IPS DF 6.9 (cell line): ENCODE results near the gene KCNQ4.
A peak's percentile ranks its signal among the peaks of the same experiment; 100 is the strongest.

Source experiments
- DNase-seq: peaks from one replicate; pipeline ENCODE4 v3.0.0-alpha.2; 2013; ENCODE audit warnings: low read depth, low spot score
- H3K27ac ChIP-seq: one replicate; pipeline ENCODE4 v1.5.1; 2013; ENCODE audit warnings: low read length, control low read depth
- H3K27me3 ChIP-seq: 2 replicates; pipeline ENCODE4 v1.6.1; 2013; ENCODE audit warnings: mild to moderate bottlenecking, low read length; ENCODE audit not compliant: control insufficient read depth, insufficient read depth
- H3K36me3 ChIP-seq: 2 replicates; pipeline ENCODE4 v1.6.1; 2013; ENCODE audit warnings: low read length; ENCODE audit not compliant: control insufficient read depth, insufficient read depth
- H3K4me1 ChIP-seq: 2 replicates; pipeline ENCODE4 v1.6.1; 2013; ENCODE audit warnings: low read length; ENCODE audit not compliant: control insufficient read depth, insufficient read depth
- H3K4me3 ChIP-seq: 2 replicates; pipeline ENCODE4 v1.5.1; 2013; ENCODE audit warnings: mild to moderate bottlenecking, low read length
- H3K9me3 ChIP-seq: 2 replicates; pipeline ENCODE4 v1.6.1; 2013; ENCODE audit warnings: low read length, inconsistent platforms; ENCODE audit not compliant: control insufficient read depth, insufficient read depth
- WGBS: extraction: QIAGEN DNeasy Blood & Tissue Kit; methylation state at CpG from one replicate; pipeline ENCODE4 v1.1.7; 2013; ENCODE audit warnings: mixed read lengths, missing lambda C conversion rate; ENCODE audit not compliant: insufficient read length, insufficient coverage; 5-methylcytosine and 5-hydroxymethylcytosine counted together

The KCNQ4 gene

GRCh38 chr1:40870135-40870728 lies 86.6 kb downstream of the KCNQ4 start:
- H3K27me3 ChIP-seq = no peaks in the 10 kb centered on the region
- H3K4me1 ChIP-seq = no peaks in the 10 kb centered on the region
- no peaks in the 10 kb centered on the region for H3K9me3 ChIP-seq
- H3K36me3 ChIP-seq = no peaks in the 10 kb centered on the region
- no CpG with 5 or more reads among the region's 2 CpGs for WGBS
- no peak for DNase-seq
- H3K27ac ChIP-seq = no peak overlapping the region
- H3K4me3 ChIP-seq = no peak overlapping the region

GRCh38 chr1:40872276-40872675 lies 88.7 kb downstream of the KCNQ4 start:
- no peaks in the 10 kb centered on the region for H3K4me1 ChIP-seq
- DNase-seq = no peak
- no CpG with 5 or more reads among the region's 3 CpGs for WGBS

GRCh38 chr1:40873863-40874472 lies 90.4 kb downstream of the KCNQ4 start:
- Histone ChIP-seq H3K27ac (no peak overlapping the region), H3K9me3 (no peaks in the 10 kb centered on the region), H3K27me3 (no peaks in the 10 kb centered on the region), H3K4me3 (no peak overlapping the region), H3K4me1 (peaks cover 2% of the 10 kb centered on the region; the same call in 1 of the 2 replicates), H3K36me3 (no peaks in the 10 kb centered on the region)
- DNase-seq = no peak
- WGBS = no CpG with 5 or more reads among the region's 7 CpGs

More at GRCh38 chr1:40872276-40872675, 88.7 kb downstream of the KCNQ4 start:
- no peak overlapping the region for H3K4me3 ChIP-seq
- H3K36me3 ChIP-seq = no peaks in the 10 kb centered on the region
- H3K9me3 ChIP-seq = no peaks in the 10 kb centered on the region
- H3K27me3 ChIP-seq = no peaks in the 10 kb centered on the region
- no peak overlapping the region for H3K27ac ChIP-seq

GRCh38 chr1:40876436-40876761 lies 92.8 kb downstream of the KCNQ4 start:
- Histone ChIP-seq H3K36me3 (no peaks in the 10 kb centered on the region), H3K27me3 (no peaks in the 10 kb centered on the region), H3K4me1 (peaks cover 5% of the 10 kb centered on the region), H3K9me3 (no peaks in the 10 kb centered on the region), H3K27ac (no peak overlapping the region), H3K4me3 (no peak overlapping the region)
- no peak for DNase-seq
- WGBS = no CpG with 5 or more reads among the region's 2 CpGs

- Histone ChIP-seq H3K27me3 (no peaks in the 10 kb centered on the region), H3K9me3 (no peaks in the 10 kb centered on the region), H3K4me1 (peaks cover 5% of the 10 kb centered on the region), H3K4me3 (no peak overlapping the region), H3K27ac (no peak overlapping the region), H3K36me3 (no peaks in the 10 kb centered on the region)
- no CpG with 5 or more reads among the region's 1 CpG for WGBS
- DNase-seq = no peak
Measured at GRCh38 chr1:40876891-40877290, 93.3 kb downstream of the KCNQ4 start.

GRCh38 chr1:40877698-40878097 lies 94.1 kb downstream of the KCNQ4 start:
- DNase-seq = no peak
- Histone ChIP-seq H3K27ac (no peak overlapping the region), H3K4me3 (no peak overlapping the region), H3K36me3 (no peaks in the 10 kb centered on the region), H3K9me3 (no peaks in the 10 kb centered on the region), H3K27me3 (no peaks in the 10 kb centered on the region), H3K4me1 (peaks cover 5% of the 10 kb centered on the region)
- WGBS = no CpG with 5 or more reads among the region's 4 CpGs

- H3K27me3 ChIP-seq = peaks cover 4% of the 10 kb centered on the region; the same call in 1 of the 2 replicates
- no CpG with 5 or more reads among the region's 2 CpGs for WGBS
- DNase-seq = no peak
- no peaks in the 10 kb centered on the region for H3K36me3 ChIP-seq
- no peaks in the 10 kb centered on the region for H3K9me3 ChIP-seq
- H3K27ac ChIP-seq = no peak overlapping the region
- no peak overlapping the region for H3K4me3 ChIP-seq
- peaks cover 5% of the 10 kb centered on the region for H3K4me1 ChIP-seq
Measured at GRCh38 chr1:40878906-40879305, 95.3 kb downstream of the KCNQ4 start.

GRCh38 chr1:40879482-40880175 lies 96.0 kb downstream of the KCNQ4 start:
- peaks cover 5% of the 10 kb centered on the region; the same call in 1 of the 2 replicates for H3K27me3 ChIP-seq
- no peak overlapping the region for H3K4me3 ChIP-seq
- no CpG with 5 or more reads among the region's 11 CpGs for WGBS
- no peaks in the 10 kb centered on the region for H3K36me3 ChIP-seq
- H3K27ac ChIP-seq = no peak overlapping the region
- peaks cover 5% of the 10 kb centered on the region for H3K4me1 ChIP-seq
- no peak for DNase-seq
- H3K9me3 ChIP-seq = no peaks in the 10 kb centered on the region

- Histone ChIP-seq H3K4me1 (peaks cover 5% of the 10 kb centered on the region), H3K9me3 (no peaks in the 10 kb centered on the region), H3K4me3 (no peak overlapping the region), H3K27ac (no peak overlapping the region), H3K27me3 (peaks cover 7% of the 10 kb centered on the region; the same call in 1 of the 2 replicates), H3K36me3 (no peaks in the 10 kb centered on the region)
- DNase-seq = no peak
- no CpG with 5 or more reads among the region's 6 CpGs for WGBS
Measured at GRCh38 chr1:40880813-40881549, 97.4 kb downstream of the KCNQ4 start.

- Histone ChIP-seq H3K27ac (no peak overlapping the region), H3K36me3 (no peaks in the 10 kb centered on the region), H3K27me3 (peaks cover 7% of the 10 kb centered on the region; the same call in 1 of the 2 replicates), H3K4me3 (peak overlapping the region; percentile 45; the same call in 1 of the 2 replicates), H3K4me1 (peaks cover 3% of the 10 kb centered on the region; the same call in 1 of the 2 replicates), H3K9me3 (no peaks in the 10 kb centered on the region)
- DNase-seq = no peak
- WGBS = no CpG with 5 or more reads among the region's 73 CpGs
Measured at GRCh38 chr1:40884055-40884795, 100.6 kb downstream of the KCNQ4 start.
